ENCODE results near the gene INSYN2B.

INSYN2B gene

DNA sequence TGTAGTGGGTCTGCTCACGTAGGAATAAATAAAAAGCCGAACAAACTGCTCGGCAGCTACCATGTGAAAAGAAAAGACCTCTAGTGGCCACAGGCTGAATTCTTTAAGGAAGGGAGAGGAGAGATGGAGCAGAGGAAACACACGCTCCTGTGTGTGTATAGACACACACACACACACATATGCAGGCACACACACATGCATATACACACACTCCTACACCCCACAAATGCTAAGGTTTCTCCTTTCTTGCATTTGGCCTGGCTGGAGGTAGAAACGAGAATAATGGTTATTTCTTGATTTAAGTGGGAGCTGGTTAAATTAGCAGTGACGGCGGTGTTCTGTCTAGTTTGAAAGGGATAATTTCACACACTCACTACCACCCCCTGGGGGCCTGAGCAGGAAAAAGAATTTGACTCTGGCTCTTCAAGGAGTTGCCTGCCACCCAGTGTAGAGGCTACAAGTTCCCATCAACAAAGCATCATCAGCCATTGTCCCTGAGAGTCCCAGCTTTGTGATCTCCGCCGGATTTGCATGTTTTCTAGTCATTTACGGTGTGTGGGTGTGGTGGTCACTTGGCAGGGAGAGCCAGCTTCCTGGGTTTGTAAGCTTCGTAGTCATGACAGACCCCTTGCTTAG is at the start of gene INSYN2B:
Gene INSYN2B (minus strand): TSS at position 78 of the 636 bp plus-strand sequence. CDS start 96,597 bp downstream, outside the sequence.
- peak; percentile 12 for DNase-seq

DNA sequence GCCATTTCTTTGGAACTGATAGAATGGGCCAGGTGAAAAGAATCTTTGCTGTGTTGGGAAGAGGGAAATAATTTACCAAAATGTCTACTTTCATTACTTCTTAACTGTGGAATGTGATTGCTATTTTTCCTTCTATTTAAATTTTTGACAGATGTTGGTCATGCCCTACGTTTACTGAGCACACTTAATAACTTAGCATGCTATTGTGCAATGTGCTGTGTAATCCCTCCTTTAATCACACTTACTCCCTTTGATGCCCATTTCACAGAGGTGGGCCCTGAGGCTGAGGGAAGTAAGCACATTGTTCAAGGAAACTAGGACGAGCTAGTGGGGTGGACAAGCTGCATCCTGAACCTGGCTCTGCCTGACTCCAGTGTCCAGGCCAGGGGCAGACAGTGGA is 47.8 kb upstream of the INSYN2B start:
- DNase-seq = no peak

DNA sequence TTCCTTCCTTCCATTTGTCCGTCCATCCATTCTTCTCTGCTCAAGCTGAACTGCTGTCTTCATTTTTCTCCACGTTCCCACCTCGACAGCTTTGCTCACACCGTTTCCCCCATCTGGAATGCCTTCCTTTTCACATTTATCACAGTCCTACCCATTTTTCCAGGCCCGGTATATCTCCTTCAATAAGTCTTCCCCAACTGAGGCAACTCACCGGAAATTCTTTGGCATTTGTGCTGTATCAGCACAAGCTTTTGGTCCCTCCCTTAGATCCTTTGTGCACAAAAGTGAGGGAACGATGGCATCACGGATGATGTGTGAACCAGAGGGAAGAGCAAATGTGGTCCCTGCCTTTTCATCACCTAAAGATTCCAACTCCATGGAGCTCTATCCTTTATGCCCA is 45.6 kb upstream of the INSYN2B start:
- DNase-seq = no peak

DNA sequence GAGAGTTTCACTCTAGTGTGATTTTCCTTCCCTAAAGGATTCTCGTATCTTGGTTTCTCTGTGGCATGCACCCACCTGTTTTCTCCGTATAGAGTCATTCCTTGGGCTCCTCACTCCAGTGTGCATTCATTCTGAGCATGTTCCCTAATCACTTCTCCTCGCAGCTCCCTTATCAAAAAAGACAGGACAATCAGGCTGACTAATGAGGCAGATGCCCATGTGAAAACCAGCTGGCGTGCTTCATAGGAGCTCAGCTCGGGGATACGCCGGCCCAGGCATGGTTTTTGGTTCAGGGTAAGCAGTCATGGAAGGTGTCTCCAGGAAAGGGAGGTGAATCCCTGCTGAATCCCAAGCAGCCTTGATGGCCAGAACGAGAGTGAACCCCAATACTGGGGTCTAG is 41.2 kb upstream of the INSYN2B start:
- DNase-seq = no peak

DNA sequence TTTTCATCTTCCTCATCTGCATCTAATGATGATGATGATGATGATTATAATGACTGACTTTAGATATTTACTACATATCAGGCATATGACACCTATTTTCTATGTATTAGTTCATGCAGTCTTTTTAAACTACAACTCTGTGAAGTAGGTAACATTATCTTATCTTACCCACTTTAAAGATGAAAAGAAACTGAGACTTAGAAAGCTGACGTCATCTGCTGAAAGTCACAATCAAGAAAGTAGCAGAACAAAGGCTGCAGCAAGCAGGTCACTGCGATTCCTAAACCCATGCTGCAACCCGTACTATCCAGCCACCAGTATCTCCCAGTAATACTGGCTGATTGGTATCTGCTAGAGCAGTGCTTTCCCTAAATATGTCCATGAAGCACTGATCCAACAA is 40.1 kb upstream of the INSYN2B start:
- no peak for DNase-seq

DNA sequence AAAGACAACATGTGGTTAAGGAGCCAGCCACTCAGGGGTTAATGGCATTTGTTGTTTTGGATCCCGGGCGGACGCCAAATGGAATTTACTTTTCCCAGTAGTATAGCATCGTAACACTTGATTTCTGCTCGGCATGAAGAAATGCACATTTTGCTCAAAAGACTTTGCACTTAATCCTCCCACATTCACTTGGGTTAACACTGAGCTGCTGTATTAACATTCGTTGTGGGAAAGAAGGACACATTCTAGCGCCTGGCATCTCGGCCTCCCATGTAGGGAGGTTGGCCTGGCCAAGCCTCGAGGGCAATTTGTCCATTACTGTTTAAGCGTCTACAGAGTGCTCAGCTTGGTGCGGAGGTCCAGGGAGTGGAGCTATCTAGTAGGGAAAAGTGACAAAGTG is 32.3 kb upstream of the INSYN2B start:
- no peak for DNase-seq

DNA sequence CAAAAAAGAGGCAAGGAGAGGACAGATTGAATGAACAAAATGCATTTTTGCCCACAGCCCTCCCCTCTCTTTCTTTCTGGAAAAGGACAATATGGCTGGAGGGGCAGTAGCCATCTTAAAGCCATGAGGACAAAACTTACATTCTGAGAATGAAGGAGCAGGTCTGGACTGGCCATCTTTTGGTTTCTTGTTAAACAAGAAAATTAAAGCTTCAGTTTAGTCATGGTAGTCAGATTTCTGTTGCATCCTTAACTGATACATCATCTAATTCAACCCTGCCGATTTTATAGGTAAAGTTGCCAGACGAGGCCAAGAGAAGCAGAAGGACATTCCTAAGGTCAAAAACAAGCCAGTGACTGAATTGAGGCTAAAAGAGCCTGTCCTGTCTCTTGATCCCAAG is 31.5 kb upstream of the INSYN2B start:
- no peak for DNase-seq

DNA sequence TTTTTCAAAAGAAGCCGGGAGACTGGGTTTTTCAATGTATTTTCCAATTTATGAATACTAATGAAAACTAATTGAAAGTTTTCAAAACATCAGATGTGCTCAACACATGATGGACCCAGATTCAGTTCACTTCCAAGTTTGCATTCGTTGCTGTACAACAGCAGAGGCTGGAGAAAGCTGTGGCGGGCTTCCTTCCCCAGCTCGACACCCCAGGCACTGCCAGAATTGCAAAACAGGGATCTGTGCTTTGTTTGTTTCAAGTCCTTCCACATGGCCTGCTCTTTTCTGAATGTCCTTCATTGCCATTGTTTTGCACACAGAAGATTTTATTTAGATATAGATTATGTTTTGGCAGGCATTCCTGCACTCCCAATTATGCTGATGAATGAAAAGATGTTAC is 30.3 kb upstream of the INSYN2B start:
- DNase-seq = no peak

DNA sequence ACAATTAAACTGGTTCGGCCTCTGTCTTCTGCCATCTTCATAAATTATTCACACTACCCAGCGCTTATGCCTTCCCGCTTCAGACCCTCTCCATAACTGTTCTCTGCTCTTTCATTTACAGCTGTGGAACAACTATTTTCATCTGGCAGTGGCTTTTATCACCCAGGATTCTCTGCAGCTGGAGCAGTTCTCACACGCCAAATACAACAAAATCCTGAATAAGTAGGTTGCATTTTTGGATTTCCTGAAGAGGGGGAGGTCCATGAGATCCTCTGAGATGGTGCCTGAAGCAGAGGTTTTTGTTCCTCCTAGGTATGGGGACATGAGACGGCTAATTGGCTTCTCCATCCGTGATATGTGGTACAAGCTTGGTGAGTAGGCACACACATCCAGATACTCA is 28.1 kb upstream of the INSYN2B start:
- no peak for DNase-seq

DNA sequence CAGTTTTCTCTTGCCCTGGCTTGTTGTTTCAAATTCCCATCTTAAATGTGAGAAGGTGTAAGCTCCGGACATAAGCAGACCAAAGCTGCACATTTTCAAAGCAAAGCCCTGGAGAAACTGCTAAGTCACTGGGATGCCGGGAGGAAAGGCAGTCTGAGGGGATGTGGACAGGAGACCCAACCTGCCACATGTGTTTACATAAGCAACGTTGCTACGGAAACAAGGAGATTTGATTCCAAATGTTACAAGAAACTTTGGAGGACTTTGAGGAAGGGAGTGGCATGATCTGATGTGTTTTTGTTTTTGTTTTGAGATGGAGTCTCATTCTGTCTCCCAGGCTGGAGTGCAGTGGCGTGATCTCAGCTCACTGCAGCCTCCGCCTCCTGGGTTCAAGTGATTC is 25.7 kb upstream of the INSYN2B start:
- DNase-seq = no peak

DNA sequence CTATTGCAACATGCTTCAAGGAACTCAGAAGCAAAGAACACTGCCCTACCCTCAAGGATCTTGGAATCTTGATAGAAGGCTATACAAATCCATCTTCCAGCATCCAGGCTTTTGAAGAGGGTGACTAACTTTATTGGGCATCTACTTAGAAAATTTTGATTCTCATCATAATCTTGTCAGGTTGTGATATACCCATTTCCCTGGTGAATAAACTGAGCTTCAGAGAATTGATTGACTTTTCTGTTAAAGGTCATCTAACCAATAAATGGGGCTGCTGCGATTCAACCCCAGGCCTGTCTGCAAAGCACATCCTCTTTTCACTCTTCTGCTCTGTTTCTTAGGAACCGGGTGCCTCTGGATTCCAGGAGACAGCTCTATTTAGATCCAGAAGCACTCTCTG is 19.9 kb upstream of the INSYN2B start:
- no peak for DNase-seq

DNA sequence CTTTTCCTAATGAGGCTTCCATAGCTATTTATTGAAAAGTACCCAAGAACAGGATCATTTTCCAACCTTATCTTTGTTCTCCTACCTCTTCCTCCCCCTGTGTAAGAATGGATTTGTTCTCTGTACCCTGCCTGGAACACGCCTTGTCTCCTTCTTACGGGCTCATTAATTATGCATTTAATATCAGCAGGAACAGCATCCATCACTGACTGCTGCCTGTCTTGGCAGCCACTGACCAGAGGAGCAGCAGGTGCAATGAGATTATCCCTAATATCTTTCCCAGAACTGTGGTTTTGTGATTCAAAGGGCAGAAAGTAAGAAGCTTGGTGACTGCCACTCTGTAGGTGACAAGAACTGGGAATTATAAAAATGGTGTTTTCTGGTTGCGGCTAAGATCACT is 19.3 kb upstream of the INSYN2B start:
- DNase-seq = no peak

DNA sequence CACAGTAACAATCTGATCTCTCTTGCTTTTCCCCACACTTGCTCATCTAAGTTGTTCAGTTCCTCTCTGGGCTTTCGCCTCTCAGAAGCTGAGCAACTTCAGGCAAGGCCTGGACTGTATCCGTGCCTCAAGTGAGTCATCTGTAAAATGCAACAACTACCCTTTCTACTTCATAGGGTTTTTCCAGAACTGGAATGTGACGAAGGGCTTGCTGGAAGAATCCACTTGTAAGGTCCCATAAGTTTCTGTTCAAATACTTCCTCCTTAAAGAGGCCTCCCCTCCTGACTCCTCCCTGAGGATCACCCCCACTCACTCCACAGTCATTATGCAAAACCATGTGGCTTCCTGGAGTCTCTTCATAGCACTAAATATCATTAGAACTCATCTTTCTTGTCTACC is 17.5 kb upstream of the INSYN2B start:
- DNase-seq = no peak

DNA sequence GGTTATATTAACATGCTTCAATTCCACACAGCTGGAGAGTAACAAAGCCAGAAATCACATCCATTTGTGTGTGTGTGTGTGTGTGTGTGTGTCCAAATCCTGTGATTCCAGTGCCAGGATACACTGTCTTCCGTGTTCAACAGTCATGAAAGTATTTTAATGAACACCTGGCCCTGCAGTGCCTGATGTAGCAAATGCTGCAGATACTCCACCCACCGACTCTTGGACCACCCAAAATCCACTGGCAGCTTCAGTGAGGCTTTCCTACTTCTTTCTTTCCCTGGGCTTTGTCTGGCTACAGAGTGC is 13.1 kb upstream of the INSYN2B start:
- no peak for DNase-seq

DNA sequence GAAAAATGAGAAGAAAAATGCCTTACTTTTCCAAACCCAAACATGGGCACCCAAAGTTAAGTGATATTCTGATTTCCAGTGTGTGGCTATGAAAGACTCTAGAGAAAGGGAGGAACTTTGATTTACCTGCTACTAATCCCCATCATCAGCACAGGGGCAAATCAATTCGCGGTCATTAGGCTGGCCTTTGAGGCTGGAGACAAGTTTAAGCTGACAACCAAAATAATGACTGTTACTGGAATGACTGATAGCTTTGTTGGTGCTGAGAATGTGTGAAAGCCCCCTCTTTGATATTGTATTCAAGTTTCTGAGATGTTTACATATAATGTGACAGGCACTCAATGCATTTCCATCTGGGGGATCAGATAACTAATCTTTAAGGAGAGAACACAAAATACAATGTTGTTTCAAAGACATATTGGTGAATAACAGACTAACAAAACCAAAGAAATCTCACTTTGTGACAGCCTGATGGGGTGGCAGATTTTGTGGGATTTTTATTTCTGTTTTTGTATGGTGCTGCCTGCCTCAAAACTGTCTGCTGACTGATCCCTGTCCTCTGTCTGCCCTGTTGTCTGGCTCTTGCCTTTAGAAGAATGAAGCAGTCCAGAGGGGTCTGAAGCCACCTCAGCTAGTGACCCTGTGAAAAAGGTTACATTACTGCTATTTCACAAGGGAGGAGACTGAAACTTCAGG is 12.6 kb upstream of the INSYN2B start:
- DNase-seq = no peak

DNA sequence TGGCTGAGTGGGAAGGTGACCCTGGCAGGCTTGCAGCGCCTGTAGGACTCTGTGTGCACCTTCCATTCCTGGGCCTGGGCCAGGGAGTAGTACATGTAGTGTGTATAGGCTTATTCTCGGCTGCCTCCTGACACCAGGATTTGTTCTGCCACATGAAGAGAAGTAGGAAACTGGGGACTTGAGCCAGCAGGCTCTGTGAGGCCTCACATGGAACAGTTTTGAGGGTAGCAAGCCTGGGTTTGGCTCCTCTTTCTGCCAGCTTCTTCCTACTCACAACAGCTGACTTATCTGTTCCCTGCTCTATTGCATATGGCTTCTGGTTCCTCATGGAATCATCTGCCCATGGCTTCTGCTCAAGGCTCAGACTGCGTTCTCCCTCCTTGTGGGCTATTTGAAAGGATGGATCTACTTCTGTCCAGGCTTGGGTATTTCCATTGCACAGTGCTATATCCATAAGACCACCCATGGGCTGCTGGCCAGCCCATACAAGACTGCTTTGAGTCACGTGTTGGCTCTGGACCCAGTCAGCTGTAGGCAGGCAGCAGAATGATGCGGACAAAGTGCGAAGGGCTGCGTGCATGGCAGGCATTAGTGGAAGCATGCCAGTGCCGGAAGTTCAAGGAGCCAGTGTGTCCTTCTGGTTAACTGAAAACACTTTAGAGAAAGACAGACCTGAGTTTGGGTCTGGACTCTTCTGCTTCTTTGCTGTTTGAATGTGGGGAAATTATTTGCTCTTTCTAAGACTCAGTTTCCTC is 11.0 kb upstream of the INSYN2B start:
- DNase-seq = no peak

DNA sequence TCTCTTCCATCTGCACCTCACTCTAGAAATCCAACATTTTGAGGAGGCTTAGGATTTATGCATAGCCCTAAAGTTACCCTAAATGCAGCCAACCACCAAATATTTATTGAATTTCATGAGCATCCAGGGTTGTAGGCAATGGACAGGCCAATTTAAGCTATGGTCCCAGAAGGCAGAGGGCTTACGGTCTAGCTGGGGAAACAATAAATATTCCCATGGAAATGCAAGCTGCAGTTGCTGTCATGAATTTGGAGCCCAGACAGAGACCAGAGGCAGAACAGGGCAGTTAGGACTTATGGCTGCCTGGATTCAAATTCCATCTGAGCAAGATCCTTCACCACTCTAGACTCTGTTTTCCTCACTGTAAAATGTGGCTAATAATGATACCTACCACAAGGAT is 9.1 kb upstream of the INSYN2B start:
- no peak for DNase-seq

DNA sequence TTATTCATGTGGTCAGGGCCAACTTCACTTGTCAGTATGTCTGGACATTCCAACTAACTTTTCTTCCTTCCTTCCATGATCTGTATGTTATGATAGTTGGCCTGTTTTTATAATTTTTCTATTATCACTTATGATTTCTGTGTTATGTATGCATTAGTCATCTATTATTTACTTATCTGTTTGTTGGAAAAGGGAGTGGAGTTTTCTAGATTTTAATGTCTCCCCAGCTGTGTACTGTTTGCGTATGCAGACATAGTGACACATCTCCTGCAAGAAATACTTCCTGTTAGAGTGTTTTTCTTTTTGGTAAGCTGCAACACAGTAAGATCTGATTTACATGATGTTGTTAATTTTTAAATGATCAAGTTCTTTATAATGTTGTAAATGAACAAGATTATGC is 8.7 kb upstream of the INSYN2B start:
- no peak for DNase-seq

DNA sequence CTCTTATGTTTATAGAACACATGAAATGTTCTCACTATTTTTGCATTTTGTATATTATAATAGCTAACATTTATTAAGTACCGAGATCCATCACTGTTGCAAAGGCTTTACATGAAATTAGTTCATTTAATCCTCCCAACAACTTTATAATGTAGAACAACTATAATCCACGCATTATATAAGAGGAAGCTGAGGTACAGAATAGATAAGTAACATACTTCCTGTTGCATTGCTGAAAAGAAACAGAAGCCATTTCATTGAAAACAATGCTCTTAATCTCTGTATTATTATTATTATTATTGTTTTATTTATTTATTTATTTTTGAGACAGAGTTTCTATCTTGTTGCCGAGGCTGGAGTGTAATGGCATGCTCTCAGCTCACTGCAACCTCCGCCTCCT is 7.9 kb upstream of the INSYN2B start:
- DNase-seq = no peak

DNA sequence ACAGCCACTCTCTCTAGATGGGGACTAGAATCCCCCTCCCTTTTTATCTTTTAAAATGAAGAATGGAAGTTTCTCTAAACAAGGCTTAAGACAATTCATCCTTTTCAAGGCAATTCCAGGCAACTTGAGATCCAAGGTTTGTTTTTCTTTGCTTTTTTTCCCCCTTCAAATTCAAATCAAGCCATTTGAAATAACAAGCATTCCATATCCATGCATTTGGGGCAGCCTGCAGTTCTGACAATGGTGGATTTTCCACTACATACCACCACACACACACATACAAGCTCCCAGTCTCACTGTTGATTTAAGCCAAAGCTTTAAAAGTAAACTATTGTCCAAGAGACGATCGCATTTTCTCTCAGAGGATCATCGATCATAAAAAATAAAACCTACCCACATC is 424 bp downstream of the INSYN2B start:
- DNase-seq = no peak

DNA sequence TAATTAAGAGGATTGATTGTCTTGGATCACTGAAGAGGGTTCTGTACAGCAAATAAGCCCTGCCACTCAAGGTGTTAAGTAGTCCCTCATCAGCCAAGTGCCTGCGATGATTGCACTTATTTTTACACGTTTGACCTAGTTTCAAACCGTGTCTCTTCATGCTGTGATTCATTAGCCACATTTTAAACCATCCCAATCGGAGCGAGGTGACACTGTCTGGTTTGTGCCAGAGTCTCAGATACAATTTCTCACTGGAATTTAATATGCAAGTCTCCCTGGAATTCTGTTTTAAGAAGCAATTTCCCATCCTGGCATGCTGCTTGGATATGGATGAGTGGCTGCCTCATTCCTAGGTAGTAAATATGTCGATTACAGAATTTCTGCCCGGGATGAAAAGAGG is 1.6 kb downstream of the INSYN2B start:
- DNase-seq = no peak

DNA sequence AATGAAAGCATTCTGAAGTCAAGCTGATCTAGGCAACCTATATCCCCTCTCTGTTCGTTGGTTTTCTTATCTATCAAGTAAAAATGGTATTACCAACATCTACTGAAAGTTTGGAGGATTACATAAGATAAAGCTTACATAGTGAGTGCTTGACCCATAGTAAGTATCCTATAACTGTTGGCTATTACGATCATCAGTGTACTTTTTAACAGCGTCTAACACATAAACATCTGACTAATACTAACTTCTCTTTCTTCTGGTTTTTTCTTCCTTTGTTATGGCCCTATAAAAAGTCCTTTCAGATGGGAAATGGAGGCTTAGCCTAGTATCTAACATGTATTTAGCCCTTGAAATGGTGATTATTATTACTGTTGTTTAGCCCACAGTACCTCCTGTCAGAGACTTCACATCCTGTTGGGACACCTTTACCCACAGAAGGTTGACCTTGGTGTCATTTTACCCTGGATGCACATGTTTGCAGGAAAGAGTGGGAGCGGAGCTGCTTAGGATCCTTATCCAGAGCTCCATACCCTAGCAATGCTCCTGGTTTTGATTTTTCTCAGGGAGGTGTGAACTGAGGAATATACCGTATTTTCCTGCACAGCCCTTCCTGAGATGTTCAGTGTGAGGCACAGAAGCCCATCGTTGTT is 6.0 kb downstream of the INSYN2B start:
- DNase-seq = no peak

DNA sequence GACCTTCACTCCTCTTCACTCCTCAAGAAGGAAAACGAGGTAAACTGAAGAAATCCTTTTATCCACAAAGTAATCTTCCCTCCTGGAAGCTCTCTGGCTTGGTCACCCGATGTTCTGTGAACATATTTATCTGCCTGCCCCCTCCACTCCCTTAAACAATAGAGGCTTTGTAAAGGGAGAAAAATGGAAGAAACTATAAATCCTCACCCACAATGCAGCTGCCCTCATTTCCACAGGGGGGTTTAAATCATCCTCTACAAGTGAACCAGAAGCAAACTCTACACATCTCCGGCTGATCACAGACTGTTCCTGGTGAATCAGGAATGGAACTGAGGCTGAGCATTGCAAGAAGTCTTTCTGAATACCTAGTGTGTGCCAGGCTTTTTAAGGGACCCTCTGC is 7.2 kb downstream of the INSYN2B start:
- DNase-seq = no peak

DNA sequence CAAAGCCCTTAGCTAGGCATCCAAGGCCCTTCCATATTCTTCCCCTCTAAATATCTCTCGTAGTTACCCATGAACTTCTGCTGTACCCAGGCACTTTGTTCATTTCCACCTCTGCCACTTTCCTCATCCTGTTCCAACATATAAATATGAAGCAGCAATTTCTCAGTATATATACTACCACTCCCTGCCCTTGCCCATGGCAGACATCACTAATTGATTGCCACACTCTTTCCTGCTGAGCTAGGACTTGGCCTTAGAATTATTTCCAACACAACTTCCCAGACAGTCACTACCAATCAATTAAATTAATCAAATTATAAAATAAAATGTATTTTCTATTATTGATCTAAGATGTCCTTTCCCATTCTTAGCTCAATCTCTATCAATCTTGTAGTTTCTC is 8.5 kb downstream of the INSYN2B start:
- DNase-seq = no peak

Data from activated CD4-positive, alpha-beta T cell treated with anti-CD3 and anti-CD28 coated beads, Interleukin-2, amount 50 U/mL, for 16 hours (primary cell).